Mesenchymal stem cell (in vitro differentiated cells and primary cell): ENCODE data around the gene SLC35F1.

ENCODE experiments used
- DNase-seq: peaks from one replicate; pipeline ENCODE4 v3.0.0-alpha.2; 2013
- H2AFZ ChIP-seq: one replicate; pipeline ENCODE4 v1.6.1; 2013; ENCODE audit warnings: low read depth, mild to moderate bottlenecking, control low read depth, inconsistent platforms, low read length, moderate library complexity
- H2AK5ac ChIP-seq: 2 replicates; pipeline ENCODE4 v1.6.1; 2013; ENCODE audit warnings: low read length, moderate library complexity, mild to moderate bottlenecking, inconsistent platforms; ENCODE audit not compliant: severe bottlenecking
- H2BK120ac ChIP-seq: one replicate; pipeline ENCODE4 v1.6.1; 2013; ENCODE audit warnings: low read depth, mild to moderate bottlenecking, inconsistent platforms, low read length, moderate library complexity
- H2BK12ac ChIP-seq, 2 experiments: one replicate each; pipeline ENCODE4 v1.6.1; 2013; ENCODE audit warnings: inconsistent platforms in 2 of 2, low read length in 2 of 2, mild to moderate bottlenecking in 2 of 2, moderate library complexity in 2 of 2, control low read depth in 1 of 2
- H2BK15ac ChIP-seq: one replicate; pipeline ENCODE4 v1.6.1; 2013; ENCODE audit warnings: mild to moderate bottlenecking, low read depth, inconsistent platforms; ENCODE audit not compliant: poor library complexity, severe bottlenecking
- H2BK5ac ChIP-seq: 2 replicates; pipeline ENCODE4 v1.6.1; 2013; ENCODE audit warnings: low read depth, mild to moderate bottlenecking, low read length, control low read depth, inconsistent platforms; ENCODE audit not compliant: poor library complexity, severe bottlenecking
- H3K14ac ChIP-seq, 2 experiments: one replicate each; pipeline ENCODE4 v1.6.1; 2013; ENCODE audit warnings: inconsistent platforms in 2 of 2, low read length in 2 of 2, control low read depth in 1 of 2, mild to moderate bottlenecking in 1 of 2, moderate library complexity in 1 of 2
- H3K18ac ChIP-seq, 2 experiments: one replicate each; pipeline ENCODE4 v1.6.1; 2013; ENCODE audit warnings: inconsistent platforms in 2 of 2, low read length in 2 of 2, control low read depth in 1 of 2, low read depth in 1 of 2, mild to moderate bottlenecking in 1 of 2
- H3K23ac ChIP-seq, 2 experiments: one replicate each; pipeline ENCODE4 v1.6.1; 2013; ENCODE audit warnings: inconsistent platforms in 2 of 2, low read length in 2 of 2, mild to moderate bottlenecking in 2 of 2, moderate library complexity in 2 of 2, control low read depth in 1 of 2
- H3K27ac ChIP-seq: 2 replicates; pipeline ENCODE4 v1.5.1; 2013; ENCODE audit warnings: mild to moderate bottlenecking, moderate library complexity, low read length, control low read depth, inconsistent platforms; ENCODE audit not compliant: poor library complexity, severe bottlenecking
- H3K27me3 ChIP-seq, 2 experiments: 2 replicates each; pipeline versions ENCODE4 v1.6.1 to v1.7.0; 2013; ENCODE audit warnings: low read length in 2 of 2, mild to moderate bottlenecking in 2 of 2, moderate library complexity in 2 of 2, control low read depth in 1 of 2, inconsistent platforms in 1 of 2; ENCODE audit not compliant: control insufficient read depth in 1 of 2, insufficient read depth in 1 of 2
- H3K36me3 ChIP-seq, 2 experiments: 2 replicates each; pipeline versions ENCODE4 v1.6.1 to v1.7.0; 2013; ENCODE audit warnings: low read length in 2 of 2, control low read depth in 1 of 2, inconsistent platforms in 1 of 2, low read depth in 1 of 2, mild to moderate bottlenecking in 1 of 2; ENCODE audit not compliant: insufficient read depth in 2 of 2, control insufficient read depth in 1 of 2
- H3K4ac ChIP-seq, 2 experiments: one replicate each; pipeline ENCODE4 v1.6.1; 2013; ENCODE audit warnings: inconsistent platforms in 2 of 2, low read length in 2 of 2, mild to moderate bottlenecking in 2 of 2, moderate library complexity in 2 of 2, control low read depth in 1 of 2, low read depth in 1 of 2
- H3K4me1 ChIP-seq: 2 replicates; pipeline ENCODE4 v1.6.1; 2013; ENCODE audit warnings: low read depth, low read length, control low read depth; ENCODE audit not compliant: control insufficient read depth, insufficient read depth
- H3K4me2 ChIP-seq: 2 replicates; pipeline ENCODE4 v1.6.1; 2013; ENCODE audit warnings: low read length, mild to moderate bottlenecking, inconsistent platforms; ENCODE audit not compliant: poor library complexity, severe bottlenecking
- H3K4me3 ChIP-seq, 2 experiments: 2 replicates each; pipeline versions ENCODE4 v1.5.1 to v1.7.0; 2013; ENCODE audit warnings: low read length in 2 of 2, mild to moderate bottlenecking in 2 of 2, control low read depth in 1 of 2, low read depth in 1 of 2; ENCODE audit not compliant: insufficient read depth in 1 of 2
- H3K79me1 ChIP-seq: replicated peaks from 2 replicates; pipeline ENCODE4 v1.6.1; 2013; ENCODE audit warnings: mild to moderate bottlenecking, control low read depth, low read length, inconsistent platforms; ENCODE audit not compliant: poor library complexity, severe bottlenecking
- H3K9ac ChIP-seq: 2 replicates; pipeline ENCODE4 v1.7.0; 2013; ENCODE audit warnings: mild to moderate bottlenecking, low read length, moderate library complexity
- H3K9me3 ChIP-seq: 2 replicates; pipeline ENCODE4 v1.7.0; 2013; ENCODE audit warnings: mild to moderate bottlenecking, low read length; ENCODE audit not compliant: control insufficient read depth
- H4K8ac ChIP-seq: one replicate; pipeline ENCODE4 v1.6.1; 2013; ENCODE audit warnings: inconsistent platforms, mild to moderate bottlenecking, low read length, moderate library complexity
- H4K91ac ChIP-seq: one replicate; pipeline ENCODE4 v1.6.1; 2013; ENCODE audit warnings: mild to moderate bottlenecking, low read length, inconsistent platforms
- WGBS: methylation state at CpG from one replicate; pipeline ENCODE4 v1.1.7; 2013; ENCODE audit warnings: mixed read lengths; 5-methylcytosine and 5-hydroxymethylcytosine counted together

The SLC35F1 gene

DNA sequence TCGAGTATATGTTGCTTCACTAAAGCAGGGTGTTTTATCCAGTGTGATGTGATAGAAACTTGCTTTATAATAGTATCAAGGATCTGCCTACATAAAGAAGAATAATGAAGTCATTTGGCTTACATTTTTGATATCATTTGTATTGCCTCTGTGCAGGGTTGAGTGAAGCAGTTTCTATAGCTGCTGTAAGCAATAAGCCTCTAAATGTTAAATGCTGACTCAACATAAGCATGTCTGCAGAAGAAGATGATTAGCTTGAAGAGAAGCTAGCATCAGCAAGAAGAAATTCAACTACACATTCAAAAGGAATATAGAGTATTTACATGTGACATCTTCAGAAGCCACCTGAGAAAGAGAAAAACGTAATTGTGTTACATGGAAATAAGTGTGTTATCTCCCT, 17.6 kb downstream of the SLC35F1 start:
- Histone ChIP-seq H3K18ac (no peak overlapping the region), H4K8ac (no peak overlapping the region), H4K91ac (no peak overlapping the region), H2BK5ac (no peak overlapping the region), H2AK5ac (no peak overlapping the region), H2BK120ac (no peak overlapping the region), H3K14ac (no peak overlapping the region), H3K9me3 (peaks cover 15% of the 10 kb centered on the region), H3K9ac (no peak overlapping the region), H3K27me3 (peaks cover 9 to 12% of the 10 kb centered on the region in 2 experiments), H3K4me2 (no peak overlapping the region), H3K4ac (no peak overlapping the region), H3K79me1 (no peaks in the 10 kb centered on the region), H3K27ac (no peak overlapping the region), H3K4me1 (peaks cover 3% of the 10 kb centered on the region), H2BK12ac (no peak overlapping the region), H2AFZ (no peak overlapping the region), H3K36me3 (no peaks in the 10 kb centered on the region), H2BK15ac (no peak overlapping the region), H3K4me3 (no peak overlapping the region), H3K23ac (no peak overlapping the region)
- no CpG with 5 or more reads among the region's 2 CpGs for WGBS
- DNase-seq = no peak

DNA sequence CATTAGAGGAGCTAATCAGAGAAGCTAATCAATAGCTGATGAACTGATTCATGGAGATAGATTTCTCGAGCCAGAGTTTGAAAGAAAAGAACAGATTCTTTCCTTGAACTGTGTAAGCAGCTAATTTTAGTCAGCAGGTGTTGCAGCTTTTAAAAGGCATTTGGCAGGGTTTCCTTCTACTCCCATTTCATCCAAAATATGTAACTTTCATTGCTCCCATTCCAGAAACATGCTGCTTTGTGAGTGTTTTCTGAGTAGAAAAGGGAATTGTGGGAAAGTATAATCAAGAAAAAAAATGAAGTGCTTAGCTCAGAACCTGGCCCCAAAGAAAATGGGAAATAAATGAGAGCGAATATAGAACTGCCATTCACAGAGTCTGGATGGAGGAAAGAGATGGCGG, 20.8 kb downstream of the SLC35F1 start:
- Histone ChIP-seq H3K4ac (no peak overlapping the region), H2BK12ac (no peak overlapping the region), H3K79me1 (no peaks in the 10 kb centered on the region), H3K14ac (no peak overlapping the region), H3K9me3 (peaks cover 21% of the 10 kb centered on the region), H2BK15ac (no peak overlapping the region), H3K18ac (no peak overlapping the region), H3K27me3 (no peaks in the 10 kb centered on the region), H2BK5ac (no peak overlapping the region), H3K23ac (no peak overlapping the region), H3K4me3 (no peak overlapping the region), H2AFZ (no peak overlapping the region), H3K4me1 (no peaks in the 10 kb centered on the region), H2AK5ac (no peak overlapping the region), H4K8ac (no peak overlapping the region), H3K9ac (no peak overlapping the region), H2BK120ac (no peak overlapping the region), H4K91ac (no peak overlapping the region), H3K27ac (no peak overlapping the region), H3K36me3 (no peaks in the 10 kb centered on the region), H3K4me2 (no peak overlapping the region)
- no peak for DNase-seq
- 70% methylated on average over 3 of the region's 3 CpGs for WGBS

DNA sequence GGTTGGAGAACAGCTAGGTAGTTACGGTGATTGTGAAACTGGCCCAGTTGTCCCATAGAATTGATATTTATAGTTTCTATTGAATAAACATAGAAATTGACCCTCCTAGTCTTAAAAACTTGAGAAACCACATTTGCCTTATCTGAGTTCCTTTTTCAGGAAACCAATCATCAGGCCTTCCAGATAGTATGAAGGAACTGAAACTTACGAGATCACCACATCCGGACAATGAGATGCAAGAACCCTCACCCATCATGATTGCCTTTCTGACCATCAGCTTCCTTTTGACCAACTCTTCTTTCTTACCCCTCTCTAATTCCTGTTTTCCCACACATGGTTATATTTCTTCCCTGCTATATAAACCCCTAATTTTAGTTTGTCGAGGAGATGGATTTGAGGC, 21.8 kb downstream of the SLC35F1 start:
- no peak overlapping the region for H3K14ac ChIP-seq
- H3K4me2 ChIP-seq = no peak overlapping the region
- H2BK12ac ChIP-seq = no peak overlapping the region
- 57% methylated on average over 3 of the region's 4 CpGs for WGBS
- H3K4ac ChIP-seq = no peak overlapping the region
- H3K79me1 ChIP-seq = no peaks in the 10 kb centered on the region
- no peak overlapping the region for H2AK5ac ChIP-seq
- no peak overlapping the region for H2BK120ac ChIP-seq
- H3K23ac ChIP-seq = no peak overlapping the region
- H3K27ac ChIP-seq = no peak overlapping the region
- H3K4me1 ChIP-seq = no peaks in the 10 kb centered on the region
- no peaks in the 10 kb centered on the region for H3K36me3 ChIP-seq
- H3K9ac ChIP-seq = no peak overlapping the region
- H3K4me3 ChIP-seq = no peak overlapping the region
- no peak overlapping the region for H2BK5ac ChIP-seq
- H2BK15ac ChIP-seq = no peak overlapping the region
- H4K91ac ChIP-seq = no peak overlapping the region
- no peaks in the 10 kb centered on the region for H3K27me3 ChIP-seq
- peaks cover 21% of the 10 kb centered on the region for H3K9me3 ChIP-seq
- H2AFZ ChIP-seq = no peak overlapping the region
- DNase-seq = no peak
- H3K18ac ChIP-seq = no peak overlapping the region
- H4K8ac ChIP-seq = no peak overlapping the region

DNA sequence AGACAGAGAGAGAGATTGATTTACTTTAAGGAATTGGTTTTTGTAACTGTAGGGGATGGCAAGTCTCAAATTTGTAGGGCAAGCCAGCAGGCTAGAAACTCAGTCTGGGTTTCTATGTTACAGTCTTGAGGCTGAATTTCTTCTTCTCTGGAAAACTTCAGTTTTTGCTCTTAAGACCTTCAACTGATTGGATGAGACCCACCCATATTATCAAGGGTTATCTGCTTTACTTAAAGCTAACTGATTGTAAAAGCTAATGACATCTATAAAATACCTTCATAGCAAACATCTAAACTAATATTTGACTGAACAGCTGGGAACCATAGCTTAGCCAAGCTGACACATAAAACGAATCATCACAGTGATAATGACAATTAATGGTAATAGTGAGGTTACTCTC, 22.4 kb downstream of the SLC35F1 start:
- H4K91ac ChIP-seq = no peak overlapping the region
- H3K36me3 ChIP-seq = no peaks in the 10 kb centered on the region
- no peak overlapping the region for H3K4me2 ChIP-seq
- no peak overlapping the region for H2AK5ac ChIP-seq
- H3K9ac ChIP-seq = no peak overlapping the region
- no peak for DNase-seq
- peaks cover 21% of the 10 kb centered on the region for H3K9me3 ChIP-seq
- no peak overlapping the region for H3K4me3 ChIP-seq
- no peaks in the 10 kb centered on the region for H3K4me1 ChIP-seq
- no peaks in the 10 kb centered on the region for H3K27me3 ChIP-seq
- WGBS = no CpG with 5 or more reads among the region's 1 CpG
- H3K79me1 ChIP-seq = no peaks in the 10 kb centered on the region
- no peak overlapping the region for H2BK15ac ChIP-seq
- no peak overlapping the region for H3K23ac ChIP-seq
- no peak overlapping the region for H2BK5ac ChIP-seq
- no peak overlapping the region for H2BK120ac ChIP-seq
- H2BK12ac ChIP-seq = no peak overlapping the region
- H2AFZ ChIP-seq = no peak overlapping the region
- no peak overlapping the region for H3K14ac ChIP-seq
- H3K27ac ChIP-seq = no peak overlapping the region
- no peak overlapping the region for H3K4ac ChIP-seq
- H4K8ac ChIP-seq = no peak overlapping the region
- H3K18ac ChIP-seq = no peak overlapping the region
